HEK293 (cell line): ENCODE measurements around the gene DPYD.

ENCODE experiments used
- GLIS1 ChIP-seq: fragments of 450-650 bp; formaldehyde crosslinking; IDR thresholded peaks from 2 replicates; pipeline ENCODE4 v1.5.1; 2016; ENCODE audit warnings: missing biosample characterization, missing genetic modification characterization
- ZNF266 ChIP-seq: fragments of 450-650 bp; formaldehyde crosslinking; IDR thresholded peaks from 2 replicates; pipeline ENCODE4 v1.5.1; 2016; ENCODE audit warnings: missing biosample characterization, missing genetic modification characterization, low read depth
- ZNF521 ChIP-seq: fragments of 450-650 bp; formaldehyde crosslinking; IDR thresholded peaks from 2 replicates; pipeline ENCODE4 v1.5.1; 2017; ENCODE audit warnings: missing biosample characterization, mild to moderate bottlenecking, missing genetic modification characterization
- TF ChIP-seq, protein P1 (sequence below): fragments of 450-650 bp; formaldehyde crosslinking; IDR thresholded peaks from 2 replicates; pipeline ENCODE4 v1.5.1; 2016; ENCODE audit warnings: missing biosample characterization, missing genetic modification characterization, low read depth
- TF ChIP-seq, protein P2 (sequence below): fragments of 450-650 bp; formaldehyde crosslinking; IDR thresholded peaks from 2 replicates; pipeline ENCODE4 v1.5.1; 2016; ENCODE audit warnings: missing biosample characterization, missing genetic modification characterization
- TF ChIP-seq, protein P3 (sequence below): fragments of 450-650 bp; formaldehyde crosslinking; IDR thresholded peaks from 2 replicates; pipeline ENCODE4 v1.5.0; 2017; ENCODE audit warnings: missing biosample characterization, missing genetic modification characterization, borderline replicate concordance

DNA sequence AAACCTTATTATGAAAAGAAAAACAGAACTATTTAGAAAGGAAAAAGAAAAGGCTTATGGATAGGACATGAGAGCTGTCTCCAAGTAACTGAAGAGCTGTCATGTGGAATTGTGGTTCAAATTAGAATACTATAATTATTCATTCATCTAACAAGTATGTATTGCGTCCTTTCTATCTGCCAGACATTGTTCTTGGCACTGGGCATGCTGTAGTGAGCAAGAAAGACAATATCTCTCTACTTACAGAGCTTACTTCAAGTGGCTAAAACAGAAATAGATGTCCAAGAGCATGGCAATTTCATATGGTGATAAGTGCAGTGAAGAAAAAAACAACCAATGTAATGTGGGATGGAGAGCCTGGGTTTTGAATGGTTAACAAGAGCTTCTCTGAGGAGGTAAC, 413.0 kb downstream of the DPYD start:
- TF ChIP-seq ZNF266 (tag by site-specific recombination) (no peak), GLIS1 (tag by site-specific recombination) (no peak), ZNF521 (tag by site-specific recombination) (no peak)
- TF ChIP-seq, protein P1, sequence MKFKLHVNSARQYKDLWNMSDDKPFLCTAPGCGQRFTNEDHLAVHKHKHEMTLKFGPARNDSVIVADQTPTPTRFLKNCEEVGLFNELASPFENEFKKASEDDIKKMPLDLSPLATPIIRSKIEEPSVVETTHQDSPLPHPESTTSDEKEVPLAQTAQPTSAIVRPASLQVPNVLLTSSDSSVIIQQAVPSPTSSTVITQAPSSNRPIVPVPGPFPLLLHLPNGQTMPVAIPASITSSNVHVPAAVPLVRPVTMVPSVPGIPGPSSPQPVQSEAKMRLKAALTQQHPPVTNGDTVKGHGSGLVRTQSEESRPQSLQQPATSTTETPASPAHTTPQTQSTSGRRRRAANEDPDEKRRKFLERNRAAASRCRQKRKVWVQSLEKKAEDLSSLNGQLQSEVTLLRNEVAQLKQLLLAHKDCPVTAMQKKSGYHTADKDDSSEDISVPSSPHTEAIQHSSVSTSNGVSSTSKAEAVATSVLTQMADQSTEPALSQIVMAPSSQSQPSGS (tag by site-specific recombination), result no peak
- TF ChIP-seq, protein P2, sequence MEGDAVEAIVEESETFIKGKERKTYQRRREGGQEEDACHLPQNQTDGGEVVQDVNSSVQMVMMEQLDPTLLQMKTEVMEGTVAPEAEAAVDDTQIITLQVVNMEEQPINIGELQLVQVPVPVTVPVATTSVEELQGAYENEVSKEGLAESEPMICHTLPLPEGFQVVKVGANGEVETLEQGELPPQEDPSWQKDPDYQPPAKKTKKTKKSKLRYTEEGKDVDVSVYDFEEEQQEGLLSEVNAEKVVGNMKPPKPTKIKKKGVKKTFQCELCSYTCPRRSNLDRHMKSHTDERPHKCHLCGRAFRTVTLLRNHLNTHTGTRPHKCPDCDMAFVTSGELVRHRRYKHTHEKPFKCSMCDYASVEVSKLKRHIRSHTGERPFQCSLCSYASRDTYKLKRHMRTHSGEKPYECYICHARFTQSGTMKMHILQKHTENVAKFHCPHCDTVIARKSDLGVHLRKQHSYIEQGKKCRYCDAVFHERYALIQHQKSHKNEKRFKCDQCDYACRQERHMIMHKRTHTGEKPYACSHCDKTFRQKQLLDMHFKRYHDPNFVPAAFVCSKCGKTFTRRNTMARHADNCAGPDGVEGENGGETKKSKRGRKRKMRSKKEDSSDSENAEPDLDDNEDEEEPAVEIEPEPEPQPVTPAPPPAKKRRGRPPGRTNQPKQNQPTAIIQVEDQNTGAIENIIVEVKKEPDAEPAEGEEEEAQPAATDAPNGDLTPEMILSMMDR (tag by site-specific recombination), result no peak
- TF ChIP-seq, protein P3, sequence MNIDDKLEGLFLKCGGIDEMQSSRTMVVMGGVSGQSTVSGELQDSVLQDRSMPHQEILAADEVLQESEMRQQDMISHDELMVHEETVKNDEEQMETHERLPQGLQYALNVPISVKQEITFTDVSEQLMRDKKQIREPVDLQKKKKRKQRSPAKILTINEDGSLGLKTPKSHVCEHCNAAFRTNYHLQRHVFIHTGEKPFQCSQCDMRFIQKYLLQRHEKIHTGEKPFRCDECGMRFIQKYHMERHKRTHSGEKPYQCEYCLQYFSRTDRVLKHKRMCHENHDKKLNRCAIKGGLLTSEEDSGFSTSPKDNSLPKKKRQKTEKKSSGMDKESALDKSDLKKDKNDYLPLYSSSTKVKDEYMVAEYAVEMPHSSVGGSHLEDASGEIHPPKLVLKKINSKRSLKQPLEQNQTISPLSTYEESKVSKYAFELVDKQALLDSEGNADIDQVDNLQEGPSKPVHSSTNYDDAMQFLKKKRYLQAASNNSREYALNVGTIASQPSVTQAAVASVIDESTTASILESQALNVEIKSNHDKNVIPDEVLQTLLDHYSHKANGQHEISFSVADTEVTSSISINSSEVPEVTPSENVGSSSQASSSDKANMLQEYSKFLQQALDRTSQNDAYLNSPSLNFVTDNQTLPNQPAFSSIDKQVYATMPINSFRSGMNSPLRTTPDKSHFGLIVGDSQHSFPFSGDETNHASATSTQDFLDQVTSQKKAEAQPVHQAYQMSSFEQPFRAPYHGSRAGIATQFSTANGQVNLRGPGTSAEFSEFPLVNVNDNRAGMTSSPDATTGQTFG (tag by site-specific recombination), result no peak
